Endometrial microvascular endothelial cells (primary cell): ENCODE data around the gene DOCK11. TPM values are rescaled to one million over a fixed set of nuclear protein-coding genes. Genes with fewer than 3 reads are reported as not detected.
"Not testable (repeated sequence)": the region's sequence is repeated elsewhere in the genome, so short reads cannot be mapped to it uniquely, and the experiment has no call there.

ENCODE experiments used
- in situ Hi-C: cut with HindIII; loops from 2 replicates; pipeline ENCODE4 v1.10.0; 2017; ENCODE audit warnings: low sequenced_read_pairs, low pct_unique_long_range_greater_than_20kb; ENCODE audit errors: inconsistent ontology term
- total RNA-seq: library from RNA; depleted of rRNA; stranded (reverse); fragments of >200 nt; gene quantifications from one replicate; pipeline ENCODE4 v1.2.3, GENCODE V29; 2015; ENCODE audit errors: inconsistent ontology term

DOCK11 gene
- total RNA-seq, result 1.4 TPM

DNA sequence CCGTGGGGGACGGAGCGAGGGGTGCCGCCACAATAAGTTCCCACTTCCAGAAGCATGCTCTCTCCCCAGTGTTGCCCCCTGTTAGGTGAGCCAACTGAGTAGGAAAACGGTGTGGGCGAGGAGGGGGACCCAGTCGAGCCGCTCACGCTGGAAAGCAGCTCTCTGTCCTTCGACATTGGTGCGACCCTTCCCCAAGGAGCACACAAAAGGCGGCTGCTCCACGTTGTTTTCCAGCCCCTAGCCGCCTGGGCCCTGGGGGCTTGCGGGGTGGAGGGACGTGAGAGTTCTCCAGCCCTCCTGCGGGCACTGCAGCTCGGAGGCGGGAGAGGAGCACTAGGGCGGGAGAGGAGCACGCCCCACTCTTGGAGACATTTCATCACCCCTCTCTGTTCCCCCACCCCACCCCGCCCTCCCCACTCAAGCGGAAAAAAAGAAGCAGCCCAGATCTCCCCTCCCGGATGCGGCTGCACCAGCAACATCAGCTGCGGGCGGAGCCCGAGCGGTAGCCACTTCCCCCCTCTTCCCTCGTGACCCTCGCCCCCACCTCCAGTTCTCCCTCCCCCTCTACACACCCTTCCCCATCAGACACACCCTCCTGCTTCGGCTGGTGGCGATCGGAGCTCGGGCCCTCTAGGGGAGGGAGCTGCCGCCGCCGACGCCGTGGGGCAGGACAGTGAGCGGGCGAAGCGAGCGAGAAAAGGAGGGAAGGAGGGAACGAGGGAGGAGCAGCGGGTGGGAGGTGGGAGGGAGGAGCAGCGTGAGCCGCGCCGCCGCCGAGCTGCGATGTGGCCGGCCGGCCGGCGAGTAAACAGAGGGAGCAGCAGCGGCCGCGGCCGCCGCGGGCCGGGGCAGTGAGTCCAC lies at the start of gene DOCK11:
DOCK11 (plus strand) TSS at position 755 of the 861 bp plus-strand sequence. CDS start 157 bp downstream, outside the sequence.
- in situ Hi-C loops, result no loop called here

DNA sequence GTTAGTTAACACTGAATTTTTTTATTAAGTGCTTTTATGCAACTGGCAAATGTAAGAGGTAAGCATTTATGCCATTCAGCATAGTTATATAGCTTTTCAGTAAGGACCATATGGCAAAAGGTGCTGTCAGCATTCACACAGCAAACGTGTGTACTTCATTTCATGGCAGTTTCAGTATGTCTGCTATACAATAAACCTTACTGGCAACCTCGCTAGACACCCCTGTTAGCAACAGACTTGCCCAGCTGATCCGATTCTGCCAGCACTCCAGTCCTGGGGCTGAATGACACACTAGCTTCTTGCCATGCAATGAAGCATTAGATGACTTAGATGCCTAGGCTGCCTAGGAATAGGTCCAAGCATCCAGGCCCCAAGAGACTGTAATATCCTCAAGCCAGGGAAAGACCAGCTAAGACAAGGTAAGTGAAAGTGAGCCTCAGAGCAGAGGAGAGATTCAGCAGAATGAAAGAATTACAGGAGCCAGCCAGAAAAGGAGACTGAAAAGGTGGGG lies 47.3 kb upstream of the DOCK11 start:
- in situ Hi-C loops, result no loop called here

DNA sequence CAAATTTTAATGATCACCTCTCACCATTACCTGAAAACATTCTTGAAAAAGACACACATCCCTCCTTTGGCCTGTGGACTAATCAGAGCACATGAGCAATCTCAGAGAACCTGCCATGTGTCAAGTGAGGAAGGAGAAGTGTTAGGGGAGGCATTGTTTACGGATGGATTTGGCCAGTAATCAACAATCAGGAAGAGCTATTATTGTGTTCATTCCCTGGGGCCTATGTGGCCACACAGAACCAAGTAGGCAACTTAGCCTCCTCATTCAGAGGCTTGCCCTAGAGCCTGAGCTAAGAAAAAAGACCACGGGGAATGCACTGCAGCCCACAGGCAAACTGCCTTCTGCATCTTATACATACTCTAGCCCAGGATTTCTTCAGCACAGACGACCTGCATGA lies 40.6 kb upstream of the DOCK11 start:
- in situ Hi-C loops, result no loop called here

DNA sequence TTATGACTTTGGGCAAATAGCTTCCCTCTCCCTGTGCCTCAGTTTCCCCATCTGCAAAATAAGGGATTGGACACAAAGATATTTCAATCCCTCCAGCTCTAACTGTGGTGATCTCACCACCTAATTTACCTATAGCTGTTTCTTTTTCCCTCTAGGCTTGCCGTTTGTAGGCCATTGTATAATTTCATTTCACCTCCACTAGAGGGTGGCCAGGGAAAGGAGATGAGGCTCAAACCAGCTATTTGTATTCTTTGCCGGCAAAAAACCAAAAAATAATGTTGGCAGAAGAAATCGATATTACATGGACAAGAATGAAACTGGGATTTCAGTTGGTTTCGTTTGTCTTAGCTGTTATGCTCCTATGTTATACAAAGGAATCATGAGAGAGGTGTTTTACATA lies 36.1 kb upstream of the DOCK11 start:
- in situ Hi-C loops, result no loop called here

DNA sequence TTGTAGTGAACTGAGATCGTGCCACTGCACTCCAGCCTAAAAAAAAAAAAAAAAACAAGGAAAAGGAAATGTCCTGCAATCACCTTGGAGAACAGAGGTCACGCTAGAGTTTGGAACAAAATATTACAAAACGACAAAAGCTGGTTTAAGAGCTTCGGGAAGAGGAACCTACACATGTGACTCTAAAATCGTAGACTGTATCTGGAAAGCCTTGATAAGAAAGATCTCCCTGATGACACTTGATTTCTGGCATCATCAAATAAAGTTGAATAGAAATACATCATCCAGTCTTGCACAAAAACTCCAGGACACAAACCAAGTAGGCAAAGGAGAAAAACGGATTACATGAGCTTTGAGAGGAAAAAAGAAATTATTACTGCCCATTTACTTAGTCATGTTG lies 31.1 kb upstream of the DOCK11 start:
- in situ Hi-C loops, result no loop called here

DNA sequence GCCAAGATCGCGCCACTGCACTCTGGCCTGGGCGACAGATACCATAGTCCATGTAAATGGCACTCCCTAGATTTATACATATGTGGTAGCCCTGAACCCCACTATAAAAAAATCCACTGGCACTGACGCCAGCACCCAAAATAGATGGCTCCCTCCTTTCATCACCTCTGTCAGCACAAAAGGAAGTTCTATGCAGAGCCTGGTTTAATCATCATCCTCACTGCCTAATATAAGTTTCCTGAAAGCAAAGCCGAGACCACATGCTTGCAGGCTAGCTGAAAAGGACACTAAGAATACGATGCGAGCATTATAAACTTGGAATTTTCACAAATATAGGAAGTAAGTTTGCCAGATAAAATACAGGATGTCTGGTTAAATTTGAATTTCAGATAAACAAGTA lies 27.5 kb upstream of the DOCK11 start:
- in situ Hi-C loops, result no loop called here

DNA sequence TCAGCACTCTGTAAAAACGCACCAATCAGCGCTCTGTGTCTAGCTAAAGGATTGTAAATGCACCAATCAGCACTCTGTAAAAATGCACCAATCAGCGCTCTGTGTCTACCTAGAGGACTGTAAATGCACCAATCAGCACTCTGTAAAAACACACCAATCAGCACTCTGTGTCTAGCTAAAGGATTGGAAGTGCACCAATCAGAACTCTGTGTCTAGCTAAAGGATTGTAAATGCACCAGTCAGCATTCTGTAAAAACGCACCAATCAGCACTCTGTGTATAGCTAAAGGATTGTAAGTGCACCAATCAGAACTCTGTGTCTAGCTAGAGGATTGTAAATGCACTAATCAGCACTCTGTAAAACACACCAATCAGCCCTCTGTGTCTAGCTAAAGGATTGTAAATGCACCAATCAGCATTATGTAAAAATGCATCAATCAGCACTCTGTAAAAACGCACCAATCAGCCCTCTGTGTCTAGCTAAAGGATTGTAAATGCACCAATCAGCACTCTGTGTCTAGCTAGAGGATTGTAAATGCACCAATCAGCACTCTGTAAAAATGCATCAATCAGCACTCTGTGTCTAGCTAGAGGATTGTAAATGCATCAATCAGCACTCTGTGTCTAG lies 24.8 kb upstream of the DOCK11 start:
- in situ Hi-C loops, result not testable (repeated sequence)

DNA sequence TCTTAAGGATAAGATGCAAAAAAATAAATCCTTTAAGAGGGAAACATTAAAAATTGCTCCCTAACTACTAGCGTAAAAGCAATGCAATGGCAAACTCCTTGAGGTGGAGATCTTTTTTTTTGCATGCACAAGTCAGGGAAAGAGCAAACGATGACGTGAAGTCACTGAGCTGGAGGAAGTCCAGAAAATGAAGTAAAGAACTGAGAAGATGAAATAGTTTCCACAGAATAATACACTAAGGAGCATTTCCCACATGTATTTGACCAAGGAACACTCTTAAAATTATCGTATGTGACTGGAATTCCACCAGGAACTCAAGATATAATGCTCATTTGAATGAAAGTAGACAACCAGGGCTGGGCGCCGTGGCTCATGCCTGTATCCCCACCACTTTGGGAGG lies 21.0 kb upstream of the DOCK11 start:
- in situ Hi-C loops, result no loop called here

DNA sequence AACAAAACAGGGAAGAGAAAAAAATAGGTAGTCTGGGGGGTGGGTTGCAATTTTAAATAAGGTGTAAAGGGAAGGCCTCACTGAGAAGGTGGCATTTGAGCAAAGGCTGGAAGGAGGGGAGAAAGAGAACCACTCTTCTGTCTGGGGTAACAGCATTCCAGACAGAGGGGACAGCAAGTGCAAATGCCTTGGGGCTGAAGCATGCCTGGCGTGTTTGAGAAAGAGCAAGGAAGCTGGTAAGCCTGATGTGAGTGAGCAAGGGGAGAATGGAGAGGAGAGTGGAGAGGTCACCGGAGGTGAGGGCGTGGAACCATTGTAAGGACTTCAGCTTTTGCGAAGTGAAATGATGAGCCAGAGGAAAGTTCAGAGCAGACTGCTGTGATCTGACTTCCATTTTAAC lies 19.7 kb upstream of the DOCK11 start:
- in situ Hi-C loops, result no loop called here

DNA sequence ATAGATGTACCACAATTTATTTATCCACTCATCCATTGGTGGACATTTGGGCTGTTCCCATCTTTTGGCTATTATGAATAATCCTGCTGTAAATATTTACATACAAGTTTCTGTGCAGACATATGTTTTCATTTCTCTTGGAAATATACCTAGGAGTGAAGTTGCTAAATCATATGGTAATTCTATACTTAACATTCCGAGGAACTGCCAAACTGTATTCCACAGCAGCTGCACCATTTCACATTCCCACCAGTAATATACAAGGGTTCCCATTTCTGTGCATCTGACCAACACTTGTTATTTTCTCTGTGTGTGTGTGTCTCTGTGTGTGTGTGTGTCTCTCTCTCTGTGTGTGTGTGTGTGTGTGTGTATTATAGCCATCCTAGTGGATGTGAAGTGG lies 15.4 kb upstream of the DOCK11 start:
- in situ Hi-C loops, result no loop called here

DNA sequence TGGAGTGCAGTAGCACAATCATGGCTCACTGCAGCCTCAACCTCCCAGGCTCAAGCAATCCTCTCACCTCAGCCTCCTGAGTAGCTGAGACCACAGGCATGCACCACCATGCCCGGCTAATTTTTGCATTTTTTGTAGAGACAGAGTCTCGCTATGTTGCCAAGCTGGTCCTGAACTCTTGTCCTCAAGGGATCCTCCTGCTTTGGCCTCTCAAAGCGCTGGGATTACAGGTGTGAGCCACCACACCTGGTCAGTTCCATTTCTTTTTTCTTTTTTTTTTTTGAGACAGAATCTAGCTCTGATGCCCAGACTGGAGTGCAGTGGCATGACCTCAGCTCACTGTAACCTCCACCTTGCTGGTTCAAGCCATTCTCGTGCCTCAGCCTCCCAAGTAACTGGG lies 13.2 kb upstream of the DOCK11 start:
- in situ Hi-C loops, result not testable (repeated sequence)

DNA sequence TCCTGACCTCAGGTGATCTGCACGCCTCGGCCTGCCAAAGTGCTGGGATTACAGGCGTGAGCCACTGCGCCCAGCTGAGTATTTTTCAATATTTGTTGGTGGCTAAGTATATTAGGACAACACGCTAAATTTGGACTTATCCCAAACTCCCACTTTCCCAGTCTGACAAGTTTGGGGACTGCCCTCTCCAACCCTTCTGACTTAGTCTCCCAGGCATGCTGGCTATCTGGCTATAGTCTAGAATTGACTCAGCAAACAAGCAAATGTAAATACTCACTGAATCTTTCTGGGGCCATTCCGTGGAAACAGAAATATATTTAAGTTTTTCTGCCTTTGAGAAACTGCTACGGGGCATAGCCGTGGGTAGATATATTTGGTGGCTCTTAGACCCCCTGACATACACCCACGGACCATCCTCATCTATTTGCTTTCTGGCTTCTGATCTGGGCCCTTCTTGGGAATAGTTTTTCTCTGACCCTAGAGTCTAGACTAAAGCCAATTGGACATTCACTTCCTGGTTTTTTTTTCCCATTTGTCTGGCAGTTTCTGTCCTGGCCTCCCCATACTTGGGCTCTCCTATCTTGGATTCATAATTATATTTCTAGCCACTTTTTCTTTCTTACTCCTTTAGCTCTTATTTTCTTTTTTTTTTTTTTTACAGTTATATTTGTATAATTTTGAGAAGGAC lies 11.3 kb upstream of the DOCK11 start:
- in situ Hi-C loops, result no loop called here

DNA sequence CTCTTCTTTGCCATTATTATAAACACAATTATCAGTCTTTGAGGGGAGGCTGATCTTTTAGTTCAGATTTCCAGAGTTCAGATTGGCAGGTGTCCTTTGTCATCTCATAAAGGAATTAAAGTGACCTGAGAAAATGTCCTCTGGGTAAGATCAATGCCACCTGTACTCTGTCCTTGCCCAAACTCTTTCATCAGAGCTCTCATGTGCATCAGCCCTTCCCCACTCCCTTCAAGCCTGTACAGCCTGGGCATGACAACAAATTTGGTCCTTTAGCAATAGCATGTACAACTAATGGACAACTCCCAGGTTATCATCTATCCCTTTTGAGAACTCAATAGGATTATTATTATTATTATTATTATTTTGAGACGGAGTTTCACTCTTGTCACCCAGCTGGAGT lies 8.9 kb upstream of the DOCK11 start:
- in situ Hi-C loops, result not testable (repeated sequence)

DNA sequence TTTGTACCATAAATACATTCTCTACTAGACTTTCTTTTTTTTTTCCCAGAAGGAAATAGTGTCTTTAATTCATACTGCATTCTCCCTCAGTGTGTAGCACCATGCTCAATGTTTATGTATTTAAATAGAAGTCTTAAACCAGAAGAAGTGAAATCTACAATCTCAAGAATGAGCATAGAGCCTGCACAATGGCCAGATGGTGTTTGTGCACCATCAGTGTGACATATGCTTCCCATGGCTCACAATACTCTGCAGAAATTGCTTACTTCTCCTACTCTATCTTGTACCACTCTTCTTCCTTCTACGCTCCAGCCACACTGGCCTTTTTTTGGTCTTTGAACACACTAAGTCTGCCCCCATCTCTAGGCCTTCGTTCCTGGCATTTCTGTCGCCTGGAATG lies 2.6 kb upstream of the DOCK11 start:
- in situ Hi-C loops, result no loop called here

DNA sequence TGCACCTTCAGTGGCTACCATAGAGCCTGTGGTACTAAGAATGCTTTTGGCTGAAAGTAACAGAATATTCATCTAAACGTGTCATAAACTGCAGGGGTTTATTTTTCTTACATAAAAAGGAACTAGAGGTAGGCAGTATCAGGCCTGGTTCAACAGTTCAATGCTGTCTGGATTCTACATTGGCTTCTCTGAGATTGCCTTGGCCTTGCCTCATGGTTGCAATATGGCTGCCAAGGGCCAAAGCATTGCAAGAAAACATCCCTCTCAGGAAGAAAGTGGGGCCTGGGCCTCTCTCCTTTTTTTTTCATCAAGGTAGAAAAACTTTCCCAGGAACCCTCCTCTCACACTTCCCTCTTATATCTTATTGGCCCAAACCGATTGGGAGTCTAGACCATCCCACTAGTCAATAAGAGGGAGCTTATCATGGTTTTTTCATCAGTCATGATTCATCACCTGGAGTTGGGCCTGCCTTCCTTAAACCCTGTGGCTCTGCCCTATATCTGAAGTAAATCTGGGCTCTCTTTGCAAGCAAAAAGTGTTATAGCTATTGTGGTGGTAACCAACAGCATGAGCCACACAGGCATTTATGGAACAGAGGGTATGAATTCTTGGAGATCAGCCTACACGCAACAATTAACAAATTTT lies 1.8 kb upstream of the DOCK11 start:
- in situ Hi-C loops, result no loop called here

DNA sequence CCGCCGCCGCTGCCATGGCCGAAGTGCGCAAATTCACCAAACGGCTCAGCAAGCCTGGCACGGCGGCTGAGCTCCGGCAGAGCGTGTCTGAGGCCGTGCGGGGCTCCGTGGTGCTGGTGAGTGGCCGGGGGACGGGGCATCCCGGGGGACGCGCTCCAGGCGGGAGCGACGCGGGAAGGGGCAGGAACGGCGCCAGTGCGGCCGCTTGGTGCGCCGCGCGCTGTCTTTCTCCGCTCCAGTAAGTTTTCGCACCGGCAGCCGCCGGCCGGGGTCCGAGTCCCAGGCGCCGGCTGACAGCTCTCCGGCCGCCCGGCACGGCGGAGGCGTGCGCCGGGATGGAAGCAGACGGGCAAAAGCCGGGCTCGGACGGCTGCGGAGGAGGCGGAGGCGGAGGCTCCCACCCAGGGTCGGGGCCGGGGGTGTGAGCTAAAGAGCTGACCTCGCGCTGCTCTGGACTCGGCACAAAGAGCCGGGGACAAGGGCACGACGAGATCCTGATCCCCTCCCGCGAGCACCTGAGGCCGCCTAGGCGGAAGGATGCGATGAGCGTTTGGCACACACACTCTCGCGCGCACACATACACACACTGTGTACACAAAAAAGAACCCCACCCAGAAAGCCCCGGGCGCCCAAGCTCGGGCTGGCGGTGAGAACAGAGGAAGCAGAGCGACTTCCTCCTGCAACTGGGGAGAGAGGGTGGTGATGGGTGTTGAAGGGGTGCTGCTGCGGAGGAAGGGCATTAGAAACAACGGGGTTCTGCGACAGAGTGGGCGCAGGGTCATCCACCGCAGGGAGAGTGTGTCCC lies 545 bp downstream of the DOCK11 start:
- in situ Hi-C loops, result no loop called here

DNA sequence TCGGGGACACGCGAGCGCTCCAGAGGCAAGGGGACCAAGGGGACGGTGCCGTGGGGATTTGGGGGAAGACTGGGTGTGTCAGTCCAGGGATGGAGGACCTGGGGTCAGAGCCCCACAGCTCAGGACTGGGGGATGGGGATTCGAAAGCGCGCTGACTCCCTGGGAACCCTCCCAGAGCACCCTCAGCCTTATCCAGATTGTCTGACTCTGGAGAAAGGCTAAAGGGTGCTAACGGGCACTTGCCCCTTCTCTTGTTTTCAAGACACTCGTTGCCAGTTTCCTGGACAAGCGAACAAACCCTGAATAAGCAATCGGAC lies 1.1 kb downstream of the DOCK11 start:
- in situ Hi-C loops, result no loop called here

DNA sequence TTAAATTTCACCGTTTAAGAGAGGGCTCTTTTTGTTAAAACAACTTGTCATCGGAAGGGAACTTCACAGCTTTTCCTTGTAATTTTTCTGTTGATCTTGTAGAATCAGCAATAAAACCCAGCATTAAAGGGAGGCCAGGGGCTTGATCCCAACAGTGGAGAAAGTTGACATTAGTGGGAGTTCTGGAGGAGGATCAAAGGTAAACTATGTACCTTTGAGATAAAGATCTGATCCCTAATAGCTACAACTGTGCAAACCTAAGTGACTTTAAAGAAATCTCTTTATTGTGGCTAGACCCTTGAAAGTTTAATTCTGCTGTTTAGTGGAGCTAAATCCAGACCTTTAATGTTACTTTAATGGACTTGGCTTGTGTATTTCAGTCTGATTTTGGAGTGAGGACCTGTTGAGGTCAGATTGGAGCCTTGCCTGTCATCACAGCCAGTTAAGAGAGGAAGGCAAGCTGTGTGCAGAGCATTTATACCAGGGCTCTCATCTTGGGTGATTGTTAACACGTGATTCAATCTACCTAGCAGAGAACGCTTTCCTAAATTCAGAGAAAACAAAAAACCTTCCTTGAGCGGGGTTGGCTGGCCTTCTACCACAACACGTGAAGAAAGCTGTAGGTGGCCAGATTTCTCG lies 1.7 kb downstream of the DOCK11 start:
- in situ Hi-C loops, result no loop called here
